HG03432 (cell line): ENCODE measurements around the gene KLRC4.
"Not testable (repeated sequence)": the region's sequence is repeated elsewhere in the genome, so short reads cannot be mapped to it uniquely, and the experiment has no call there.

Experiments
- ATAC-seq: cut with Tn5 transposase; IDR thresholded peaks from one replicate; pipeline ENCODE4 v1.9.1; 2021; ENCODE audit warnings: mild to moderate bottlenecking, moderate library complexity; ENCODE audit not compliant: unreplicated experiment

The KLRC4 gene

GRCh38 chr12:10368206-10369171, 41.1 kb downstream of the KLRC4 start:
- no peak for ATAC-seq

- ATAC-seq: not testable (repeated sequence)
These were observed 41.8 kb downstream of the KLRC4 start for GRCh38 chr12:10367714-10368113.

GRCh38 chr12:10366875-10367274, 42.7 kb downstream of the KLRC4 start:
- no peak for ATAC-seq

GRCh38 chr12:10365696-10366405, 43.7 kb downstream of the KLRC4 start:
- ATAC-seq: no peak

GRCh38 chr12:10364815-10365622, 44.5 kb downstream of the KLRC4 start:
- peak; percentile 65 for ATAC-seq

- peak; percentile 91 for ATAC-seq
These were observed 45.4 kb downstream of the KLRC4 start for GRCh38 chr12:10363914-10364814.

GRCh38 chr12:10363658-10363913, 46.0 kb downstream of the KLRC4 start:
- no peak for ATAC-seq

GRCh38 chr12:10362828-10363657, 46.5 kb downstream of the KLRC4 start:
- no peak for ATAC-seq

- no peak for ATAC-seq
These were observed 47.2 kb downstream of the KLRC4 start for GRCh38 chr12:10362325-10362724.

GRCh38 chr12:10361622-10362021, 47.9 kb downstream of the KLRC4 start:
- ATAC-seq: no peak

- no peak for ATAC-seq
These were observed 48.5 kb downstream of the KLRC4 start for GRCh38 chr12:10361084-10361483.

GRCh38 chr12:10358969-10359368, 50.6 kb downstream of the KLRC4 start:
- ATAC-seq: no peak

- ATAC-seq: no peak
These were observed 51.4 kb downstream of the KLRC4 start for GRCh38 chr12:10358131-10358530.
